Sigmoid colon (tissue), 7 donors: ENCODE results near the gene TMUB1. TPM values are rescaled to one million over a fixed set of nuclear protein-coding genes. Genes with fewer than 3 reads are reported as not detected.
A peak's percentile ranks its signal among the peaks of the same experiment; 100 is the strongest.

Experiments
- DNase-seq: peaks from one replicate; pipeline ENCODE4 v3.0.0-alpha.2; 2019
- H3K27ac ChIP-seq, 4 donors: fragments of 200-600 bp; sonication (generic); one replicate each; pipeline ENCODE4 v1.5.1; 2016 to 2019; ENCODE audit warnings: mild to moderate bottlenecking in 1 of 4
- H3K27me3 ChIP-seq, 3 donors: fragments of 200-600 bp; sonication (generic); one replicate each; pipeline ENCODE4 v1.5.1; 2019; ENCODE audit warnings: mild to moderate bottlenecking in 1 of 3
- H3K36me3 ChIP-seq, 4 donors: fragments of 200-600 bp; sonication (generic); one replicate each; pipeline ENCODE4 v1.5.1; 2016 to 2019
- H3K4me1 ChIP-seq, 4 donors: fragments of 200-600 bp; sonication (generic); one replicate each; pipeline ENCODE4 v1.5.1; 2017 to 2019
- H3K4me3 ChIP-seq, 4 donors: fragments of 200-600 bp; sonication (generic); one replicate each; pipeline ENCODE4 v1.5.1; 2017 to 2019; ENCODE audit warnings: mild to moderate bottlenecking in 2 of 4, moderate library complexity in 1 of 4
- H3K9me3 ChIP-seq, 4 donors: fragments of 200-600 bp in 3 of 4; sonication (generic) in 3 of 4; one replicate each; pipeline versions ENCODE4 v1.5.1 to v1.6.1; 2013 to 2019
- CTCF ChIP-seq, 4 experiments: fragments of 450-650 bp in 3 of 4; fragments of 200-600 bp in 1 of 4; IDR thresholded peaks; one replicate each; pipeline ENCODE4 v1.5.1; 2016 to 2019; ENCODE audit warnings: antibody characterized with exemption in 4 of 4, mild to moderate bottlenecking in 3 of 4, moderate library complexity in 2 of 4
- EP300 ChIP-seq, 4 donors: sonication (generic); formaldehyde crosslinking; IDR thresholded peaks; one replicate each; pipeline ENCODE4 v1.6.1; 2017; ENCODE audit warnings: antibody characterized with exemption in 4 of 4
- POLR2A ChIP-seq, 2 donors: fragments of 450-650 bp; IDR thresholded peaks; one replicate each; pipeline ENCODE4 v1.6.1; 2016; ENCODE audit warnings: antibody characterized with exemption in 2 of 2, mild to moderate bottlenecking in 2 of 2, moderate library complexity in 2 of 2
- POLR2AphosphoS5 ChIP-seq, 4 donors: sonication (generic); formaldehyde crosslinking; IDR thresholded peaks; one replicate each; pipeline ENCODE4 v1.6.1; 2017; ENCODE audit warnings: antibody characterized with exemption in 4 of 4
- WGBS, 2 donors: extraction: QIAGEN DNeasy Blood & Tissue Kit; methylation state at CpG; one replicate each; pipeline ENCODE4 v1.1.7; 2013; 5-methylcytosine and 5-hydroxymethylcytosine counted together
- intact Hi-C: fragments of 100-400 bp; cut with DNase I; formaldehyde crosslinking; loops from one replicate; pipeline ENCODE4 v1.15.1; 2023
- polyA plus RNA-seq, 3 donors: library from polyadenylated mRNA; stranded (reverse); fragments of 200-250 nt; gene quantifications; one replicate each; pipeline ENCODE4 v1.2.3, GENCODE V29; 2013
- total RNA-seq, 4 donors: library from RNA; depleted of rRNA; stranded (reverse); fragments of >200 nt; gene quantifications; one replicate each; pipeline ENCODE4 v1.1.0, GENCODE V29; 2016
- donor health status: healthy with polysubstance abuse.
- donor health status: Bipolar disorder and iron deficiency.
- donor health status: healthy.

TMUB1 gene
- total and polyA plus RNA-seq, 7 donors = 33.4 to 74.6 (median 45.0) TPM

DNA sequence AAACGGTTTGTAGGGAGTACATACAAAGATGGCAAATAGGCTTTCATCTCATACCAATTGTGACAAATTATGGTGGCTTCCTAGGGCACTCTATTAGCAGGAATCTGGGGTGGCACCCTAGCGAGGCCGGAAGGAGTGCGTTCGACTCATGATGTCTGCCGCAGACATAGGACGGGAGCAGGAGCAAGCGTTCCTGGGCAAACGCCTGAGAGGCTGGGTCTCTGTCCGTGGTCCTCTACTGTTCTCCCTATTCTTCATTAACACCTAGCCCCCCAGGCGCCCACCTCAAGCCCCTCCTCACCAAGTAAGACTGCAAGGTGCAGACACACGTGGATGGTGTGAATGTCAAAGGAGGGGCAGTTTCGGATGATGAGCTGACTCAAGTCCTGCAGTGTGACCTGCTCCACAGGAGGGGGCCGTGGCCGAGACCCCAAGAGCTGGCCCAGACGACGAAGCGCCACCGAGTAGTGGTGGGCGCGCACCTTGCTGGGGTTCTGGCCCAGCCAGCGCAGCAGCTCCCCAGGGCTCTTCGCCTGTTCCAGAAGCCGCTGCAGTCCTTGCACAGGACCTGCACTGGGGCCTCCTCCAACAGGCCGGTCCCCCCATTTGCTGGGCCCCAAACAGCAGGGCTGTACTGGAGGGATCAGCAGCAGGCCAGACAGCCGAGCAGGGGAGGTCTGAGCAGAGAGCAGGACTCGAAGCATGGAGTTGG, 3.9 kb downstream of the TMUB1 start:
- Histone ChIP-seq H3K4me1 (peaks cover 0 to 59% (median 55%) of the 10 kb centered on the region in 4 donors), H3K9me3 (no peaks in the 10 kb centered on the region), H3K27ac (peak overlapping the region; percentile 92 to 98 (median 96)), H3K27me3 (no peaks in the 10 kb centered on the region), H3K4me3 (peak overlapping the region; percentile 82 to 99 (median 88)), H3K36me3 (peaks cover 13 to 31% (median 17%) of the 10 kb centered on the region in 4 donors)
- TF ChIP-seq POLR2AphosphoS5 (IDR thresholded peaks at IDR 0.05) (no peak), EP300 (IDR thresholded peaks at IDR 0.05) (no peak), CTCF (IDR thresholded peaks at IDR 0.05) (no peak), POLR2A (IDR thresholded peaks at IDR 0.05) (no peak)
- intact Hi-C loops = no loop called here
- 82 to 84% methylated on average over 27 of the region's 27 CpGs for WGBS, 2 donors
- no peak for DNase-seq

- TF ChIP-seq EP300 (IDR thresholded peaks at IDR 0.05) (no peak), POLR2AphosphoS5 (IDR thresholded peaks at IDR 0.05) (peak in 1 of 4 donors; percentile 36)
- DNase-seq = peak; percentile 88
- H3K4me1 ChIP-seq = peaks cover 0 to 54% (median 51%) of the 10 kb centered on the region in 4 donors
- H3K27ac ChIP-seq = peak overlapping the region in 3 of 4 donors; percentile 51 to 97 (median 57)
- H3K27me3 ChIP-seq = no peaks in the 10 kb centered on the region
- 61 to 66% methylated on average over 22 of the region's 22 CpGs for WGBS, 2 donors
- no peak overlapping the region for H3K4me3 ChIP-seq
- no peaks in the 10 kb centered on the region for H3K9me3 ChIP-seq
- intact Hi-C loops = no loop called here
- peaks cover 22 to 41% (median 24%) of the 10 kb centered on the region in 4 donors for H3K36me3 ChIP-seq
Observed at GRCh38 chr7:151078233-151079040, 4.9 kb downstream of the TMUB1 start.

DNA sequence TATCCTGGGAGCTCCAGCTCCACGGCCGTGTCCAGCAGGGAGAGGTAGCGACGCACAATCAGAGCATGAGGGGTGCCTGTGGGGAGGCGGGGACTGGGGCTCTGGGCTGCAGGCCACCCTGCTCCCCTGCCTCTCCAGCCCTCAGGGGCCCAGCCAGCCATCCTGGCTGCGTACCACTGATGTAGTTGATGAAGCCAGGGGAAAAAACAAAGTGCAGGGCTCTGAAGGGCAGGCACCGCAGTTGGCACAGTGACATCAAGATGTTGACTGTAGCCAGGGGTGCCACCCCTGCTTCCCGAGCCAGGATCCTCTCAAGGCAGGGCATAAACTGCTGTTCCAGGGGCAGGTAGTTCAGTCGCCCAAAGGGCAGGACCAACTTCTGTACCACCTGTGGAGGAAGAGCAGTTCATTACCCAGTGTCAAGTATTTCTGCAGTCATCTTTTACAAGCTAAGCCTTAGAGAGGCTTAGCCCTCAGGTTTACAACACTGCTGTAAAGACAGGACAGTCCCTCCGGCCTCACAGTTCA, 5.5 kb downstream of the TMUB1 start:
- H3K4me3 ChIP-seq = no peak overlapping the region
- peak overlapping the region in 3 of 4 donors; percentile 51 to 97 (median 57) for H3K27ac ChIP-seq
- H3K27me3 ChIP-seq = no peaks in the 10 kb centered on the region
- 57 to 78% methylated on average over 10 of the region's 10 CpGs for WGBS, 2 donors
- peaks cover 23 to 47% (median 28%) of the 10 kb centered on the region in 4 donors for H3K36me3 ChIP-seq
- H3K9me3 ChIP-seq = no peaks in the 10 kb centered on the region
- TF ChIP-seq CTCF (IDR thresholded peaks at IDR 0.05) (no peak), POLR2A (IDR thresholded peaks at IDR 0.05) (no peak), POLR2AphosphoS5 (IDR thresholded peaks at IDR 0.05) (no peak), EP300 (IDR thresholded peaks at IDR 0.05) (no peak)
- H3K4me1 ChIP-seq = peaks cover 0 to 53% (median 49%) of the 10 kb centered on the region in 4 donors
- DNase-seq = no peak
- intact Hi-C loops = no loop called here

DNA sequence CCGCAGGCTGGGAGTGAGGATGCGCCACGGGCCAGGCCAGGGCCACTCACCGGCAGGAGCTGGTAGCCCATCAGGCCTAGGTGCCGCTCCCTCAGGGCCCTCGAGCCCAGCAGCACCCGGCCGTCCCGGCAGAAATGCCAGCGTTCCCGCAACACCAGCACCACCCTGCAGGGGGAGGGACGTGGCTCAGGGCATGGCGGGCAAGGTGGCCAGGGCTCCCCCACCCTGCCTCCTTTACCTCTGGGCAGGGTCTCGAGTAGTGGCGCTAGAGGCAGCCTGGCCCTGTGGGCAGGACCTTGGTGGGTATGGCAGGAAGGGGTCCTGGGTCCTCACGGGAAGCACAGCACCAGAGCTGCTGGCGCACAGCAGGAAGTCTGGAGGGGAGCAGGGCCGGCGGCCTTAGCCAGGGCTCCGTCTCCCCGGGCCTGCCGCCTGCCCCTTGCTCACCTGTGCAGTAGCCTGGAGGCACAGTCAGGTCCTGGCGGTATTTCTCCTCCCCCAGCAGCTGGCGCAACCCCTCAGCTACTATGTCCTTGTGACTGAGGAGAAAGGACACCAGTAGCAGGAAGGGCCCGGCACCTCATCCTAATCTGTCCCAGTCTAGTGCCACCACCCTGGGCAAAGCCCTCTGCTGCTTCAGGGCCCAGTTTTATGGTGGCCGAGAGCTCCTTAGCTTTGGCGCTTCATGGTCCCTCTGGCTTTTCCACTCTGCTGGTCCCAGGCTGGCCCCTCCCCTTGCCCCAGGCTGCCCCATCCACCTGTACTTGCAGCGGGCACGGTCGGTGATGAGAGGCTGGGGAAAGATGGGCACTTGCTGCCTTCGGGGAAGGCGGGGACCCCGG, 6.2 kb downstream of the TMUB1 start:
- H3K36me3 ChIP-seq = peaks cover 23 to 54% (median 34%) of the 10 kb centered on the region in 4 donors
- H3K4me3 ChIP-seq = no peak overlapping the region
- H3K27ac ChIP-seq = peak overlapping the region in 3 of 4 donors; percentile 32 to 97 (median 57)
- intact Hi-C loops = no loop called here
- no peak for DNase-seq
- H3K4me1 ChIP-seq = peaks cover 0 to 47% (median 42%) of the 10 kb centered on the region in 4 donors
- 70 to 84% methylated on average over 33 of the region's 33 CpGs for WGBS, 2 donors
- H3K27me3 ChIP-seq = no peaks in the 10 kb centered on the region
- TF ChIP-seq CTCF (IDR thresholded peaks at IDR 0.05) (no peak), POLR2A (IDR thresholded peaks at IDR 0.05) (no peak), EP300 (IDR thresholded peaks at IDR 0.05) (no peak), POLR2AphosphoS5 (IDR thresholded peaks at IDR 0.05) (no peak)
- no peaks in the 10 kb centered on the region for H3K9me3 ChIP-seq
